Measurements from ENCODE around the gene HOXA10. TPM values are rescaled to one million over a fixed set of nuclear protein-coding genes. Genes with fewer than 3 reads are reported as not detected.

The HOXA10 gene
- total RNA-seq, 1 experiment from 2014 or later: 19.6 TPM

GRCh38 chr7:27123477-27124053 lies 50.6 kb downstream of the HOXA10 start:
- peak overlapping the region; percentile 27 to 37 for H3K4me3 ChIP-seq (replicated peaks in 1 of 2; ENCODE audit: low read depth in 1 of 2, low read length in 2 of 2)
- H3K9me3 ChIP-seq (ENCODE audit: control insufficient read depth in 1 of 2, insufficient read depth in 1 of 2, low read depth in 1 of 2, low read length in 2 of 2): no peaks in the 10 kb centered on the region
- peak overlapping the region; percentile 70 for H2AFZ ChIP-seq (ENCODE audit: low read depth, low read length, poor library complexity, severe bottlenecking)
- H3K27ac ChIP-seq (ENCODE audit: low read depth, low read length): peak overlapping the region; percentile 60; the same call in 1 of the 2 replicates
- intact Hi-C loops (cut with micrococcal nuclease): no loop called here
- TF ChIP-seq EGR1 (IDR thresholded peaks at IDR 0.05; ENCODE audit: low read depth) (no peak), CTCF (IDR thresholded peaks at IDR 0.05 in 2 of 3, conservative IDR thresholded peaks at IDR 0.05 in 1 of 3; ENCODE audit: borderline replicate concordance in 1 of 3, insufficient read depth in 1 of 3, low read depth in 2 of 3, low read length in 2 of 3) (no peak), CEBPB (IDR thresholded peaks at IDR 0.05; ENCODE audit: low read depth) (no peak), MAX (IDR thresholded peaks at IDR 0.05) (no peak), RAD21 (IDR thresholded peaks at IDR 0.05; ENCODE audit: low read depth) (no peak), YY1 (IDR thresholded peaks at IDR 0.05; ENCODE audit: extremely low read depth, insufficient replicate concordance, low read depth, low read length) (no peak), ZBTB33 (IDR thresholded peaks at IDR 0.05; ENCODE audit: extremely low read depth, insufficient replicate concordance, low read length) (no peak), EZH2phosphoT487 (IDR thresholded peaks at IDR 0.05; ENCODE audit: borderline replicate concordance) (no peak), POLR2A (IDR thresholded peaks at IDR 0.05; ENCODE audit: borderline replicate concordance, extremely low read depth, insufficient read depth, insufficient read length) (no peak), SRF (IDR thresholded peaks at IDR 0.05; ENCODE audit: low read depth) (no peak), ZFX (IDR thresholded peaks at IDR 0.05) (no peak), FOSL1 (IDR thresholded peaks at IDR 0.05; ENCODE audit: low read depth) (no peak), SP1 (IDR thresholded peaks at IDR 0.05; ENCODE audit: low read depth) (no peak), CBX3 (IDR thresholded peaks at IDR 0.05; ENCODE audit: low read depth) (no peak), ELF1 (IDR thresholded peaks at IDR 0.05; ENCODE audit: borderline replicate concordance, low read depth) (no peak), REST (IDR thresholded peaks at IDR 0.05; ENCODE audit: low read depth) (no peak)
- ChIA-PET POLR2A (no interaction called here), RAD21 (ENCODE audit: low non-redundant PET in 1 of 2, low total read pairs in 2 of 2, uncharacterized antibody in 2 of 2, unreplicated experiment in 2 of 2) (no interaction called here), CTCF (no interaction called here)
- DNase-seq (ENCODE audit: low read depth, low spot score): no peak
- BruUV-seq (replicated peaks): no TSS peak
- H3K36me3 ChIP-seq (ENCODE audit: control insufficient read depth in 1 of 2, insufficient read depth in 2 of 2, low read length in 2 of 2): no peaks in the 10 kb centered on the region
- no peaks in the 10 kb centered on the region for H4K20me1 ChIP-seq (ENCODE audit: insufficient read depth)
- no peaks in the 10 kb centered on the region for H3K79me2 ChIP-seq (ENCODE audit: insufficient read depth, low read length)
- peaks cover 40% of the 10 kb centered on the region for H3K27me3 ChIP-seq (ENCODE audit: insufficient read depth, low read length)
- ATAC-seq: no peak
- H3K9me2 ChIP-seq (ENCODE audit: insufficient read depth): no peaks in the 10 kb centered on the region
- peak overlapping the region; percentile 52 for H3K9ac ChIP-seq (ENCODE audit: low read length)
- H3K4me2 ChIP-seq (ENCODE audit: low read length): peak overlapping the region; percentile 76
- peaks cover 33 to 78% of the 10 kb centered on the region in 2 experiments for H3K4me1 ChIP-seq (ENCODE audit: control insufficient read depth in 1 of 2, insufficient read depth in 2 of 2, low read length in 2 of 2)
